OCI-LY1 (cell line): ENCODE data around the gene PABPC3.

ENCODE experiments used
- H2AFZ ChIP-seq: fragments of 200-600 bp; sonication (generic), shearing (Covaris generic); 2 replicates; pipeline ENCODE4 v1.6.0; 2014; ENCODE audit warnings: antibody characterized with exemption, mild to moderate bottlenecking, low read length
- H3F3A ChIP-seq: fragments of 200-600 bp; sonication (generic), shearing (Covaris generic); 2 replicates; pipeline ENCODE4 v1.6.0; 2014; ENCODE audit warnings: mild to moderate bottlenecking, antibody characterized with exemption, low read length, moderate library complexity; ENCODE audit not compliant: insufficient read depth
- H3K27ac ChIP-seq: fragments of 200-600 bp; sonication (generic); 2 replicates; pipeline ENCODE4 v1.5.1; 2014; ENCODE audit warnings: low read length, mixed run types, mild to moderate bottlenecking, low read depth; ENCODE audit not compliant: poor library complexity, severe bottlenecking
- H3K27me3 ChIP-seq: fragments of 200-600 bp; sonication (generic); 2 replicates; pipeline ENCODE4 v1.6.0; 2014; ENCODE audit warnings: antibody characterized with exemption, mild to moderate bottlenecking, low read length, moderate library complexity; ENCODE audit not compliant: insufficient read depth
- H3K36me3 ChIP-seq: fragments of 200-600 bp; sonication (generic); 2 replicates; pipeline ENCODE4 v1.6.1; 2014; ENCODE audit warnings: mild to moderate bottlenecking, antibody characterized with exemption, low read length, moderate library complexity, mixed read lengths; ENCODE audit not compliant: insufficient read depth
- H3K4me1 ChIP-seq: fragments of 200-600 bp; sonication (generic); 2 replicates; pipeline ENCODE4 v1.5.1; 2014; ENCODE audit warnings: mild to moderate bottlenecking, low read length, moderate library complexity; ENCODE audit not compliant: insufficient read depth, severe bottlenecking
- H3K4me2 ChIP-seq: fragments of 200-600 bp; sonication (generic), shearing (Covaris generic); 2 replicates; pipeline ENCODE4 v1.6.1; 2014; ENCODE audit warnings: low read length
- H3K4me3 ChIP-seq: fragments of 200-600 bp; sonication (generic); 2 replicates; pipeline ENCODE4 v1.5.1; 2014; ENCODE audit warnings: low read length, low read depth, mild to moderate bottlenecking, mixed read lengths; ENCODE audit not compliant: poor library complexity, severe bottlenecking
- H3K79me2 ChIP-seq: fragments of 200-600 bp; shearing (Covaris generic); 2 replicates; pipeline ENCODE4 v1.6.1; 2016; ENCODE audit warnings: mixed run types, low read length, mixed read lengths; ENCODE audit not compliant: insufficient read depth
- H3K9ac ChIP-seq: fragments of 200-600 bp; sonication (generic), shearing (Covaris generic); 2 replicates; pipeline ENCODE4 v1.6.1; 2014; ENCODE audit warnings: mild to moderate bottlenecking, low read length, mixed read lengths
- H3K9me2 ChIP-seq: fragments of 200-600 bp; sonication (generic), shearing (Covaris generic); 2 replicates; pipeline ENCODE4 v1.6.1; 2014; ENCODE audit warnings: low read depth, mild to moderate bottlenecking, low read length, mixed read lengths
- H3K9me3 ChIP-seq: fragments of 200-600 bp; shearing (Covaris generic); 2 replicates; pipeline ENCODE4 v1.6.1; 2014; ENCODE audit warnings: low read length, mixed read lengths
- H4K20me1 ChIP-seq: fragments of 200-600 bp; sonication (generic), shearing (Covaris generic); 2 replicates; pipeline ENCODE4 v1.6.0; 2016; ENCODE audit warnings: mild to moderate bottlenecking, low read length; ENCODE audit not compliant: insufficient read depth
- EZH2 ChIP-seq: fragments of 200-600 bp; sonication (generic), shearing (Covaris generic); IDR thresholded peaks from 2 replicates; pipeline ENCODE4 v1.8.0; 2017; ENCODE audit warnings: borderline replicate concordance, mixed run types, mild to moderate bottlenecking, antibody characterized with exemption, low read length, moderate library complexity, mixed read lengths
- TF ChIP-seq, protein P1 (sequence below): fragments of 200-600 bp; sonication (generic), shearing (Covaris generic); IDR thresholded peaks from 2 replicates; pipeline ENCODE4 v1.5.1; 2017; ENCODE audit warnings: mild to moderate bottlenecking, antibody characterized with exemption, low read length, moderate library complexity, mixed read lengths

The PABPC3 gene

DNA sequence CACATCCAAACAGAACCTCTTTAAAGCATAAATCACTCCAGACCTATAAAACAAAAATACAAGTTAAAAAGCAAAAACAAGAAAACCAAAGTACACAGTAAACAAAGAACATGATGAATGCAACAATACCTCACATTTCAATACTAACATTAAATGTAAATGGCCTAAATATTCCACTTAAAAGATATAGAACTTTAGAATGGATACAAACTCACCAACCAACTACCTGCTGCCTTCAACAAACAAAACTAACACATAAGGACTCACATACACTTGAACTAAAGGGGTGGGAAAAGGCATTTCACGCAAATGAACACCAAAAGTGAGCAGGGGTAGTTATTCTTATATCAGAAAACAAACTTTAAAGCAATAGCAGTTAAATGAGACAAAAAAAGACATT is 44.9 kb upstream of the PABPC3 start:
- H3K9ac ChIP-seq = no peak overlapping the region

DNA sequence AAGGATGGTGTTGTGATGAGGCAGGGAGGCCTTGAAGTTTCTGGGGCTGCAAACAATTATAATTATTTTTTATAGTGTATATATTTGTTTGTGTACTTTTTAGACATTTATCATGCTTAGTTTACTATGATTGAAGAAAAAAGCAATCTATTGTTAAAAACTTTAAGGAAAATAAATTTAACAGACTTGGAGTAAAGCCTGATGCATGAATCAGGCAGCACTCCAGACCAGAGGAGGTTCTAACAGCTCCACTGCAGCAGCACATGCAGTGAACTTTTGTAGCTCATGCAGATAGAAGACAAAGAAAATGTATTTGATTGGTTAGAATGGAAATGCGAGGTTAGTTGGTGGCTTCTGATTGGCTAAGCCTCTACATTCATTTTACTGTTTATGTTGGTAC is 36.8 kb upstream of the PABPC3 start:
- no peaks in the 10 kb centered on the region for H3K36me3 ChIP-seq
- no peaks in the 10 kb centered on the region for H3K9me2 ChIP-seq
- H3K4me2 ChIP-seq = no peak overlapping the region
- H4K20me1 ChIP-seq = no peaks in the 10 kb centered on the region
- H3K27me3 ChIP-seq = no peaks in the 10 kb centered on the region; the same call in 1 of the 2 replicates
- H3F3A ChIP-seq = no peaks in the 10 kb centered on the region
- no peaks in the 10 kb centered on the region for H3K4me1 ChIP-seq
- no peak overlapping the region for H2AFZ ChIP-seq
- H3K9me3 ChIP-seq = no peaks in the 10 kb centered on the region
- H3K9ac ChIP-seq = no peak overlapping the region
- H3K27ac ChIP-seq = no peak overlapping the region
- no peaks in the 10 kb centered on the region for H3K79me2 ChIP-seq
- TF ChIP-seq, protein P1, sequence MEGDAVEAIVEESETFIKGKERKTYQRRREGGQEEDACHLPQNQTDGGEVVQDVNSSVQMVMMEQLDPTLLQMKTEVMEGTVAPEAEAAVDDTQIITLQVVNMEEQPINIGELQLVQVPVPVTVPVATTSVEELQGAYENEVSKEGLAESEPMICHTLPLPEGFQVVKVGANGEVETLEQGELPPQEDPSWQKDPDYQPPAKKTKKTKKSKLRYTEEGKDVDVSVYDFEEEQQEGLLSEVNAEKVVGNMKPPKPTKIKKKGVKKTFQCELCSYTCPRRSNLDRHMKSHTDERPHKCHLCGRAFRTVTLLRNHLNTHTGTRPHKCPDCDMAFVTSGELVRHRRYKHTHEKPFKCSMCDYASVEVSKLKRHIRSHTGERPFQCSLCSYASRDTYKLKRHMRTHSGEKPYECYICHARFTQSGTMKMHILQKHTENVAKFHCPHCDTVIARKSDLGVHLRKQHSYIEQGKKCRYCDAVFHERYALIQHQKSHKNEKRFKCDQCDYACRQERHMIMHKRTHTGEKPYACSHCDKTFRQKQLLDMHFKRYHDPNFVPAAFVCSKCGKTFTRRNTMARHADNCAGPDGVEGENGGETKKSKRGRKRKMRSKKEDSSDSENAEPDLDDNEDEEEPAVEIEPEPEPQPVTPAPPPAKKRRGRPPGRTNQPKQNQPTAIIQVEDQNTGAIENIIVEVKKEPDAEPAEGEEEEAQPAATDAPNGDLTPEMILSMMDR = no peak
- no peak for TF ChIP-seq EZH2
- H3K4me3 ChIP-seq = no peak overlapping the region

More for the DNA sequence above, 44.9 kb upstream of the PABPC3 start:
- Histone ChIP-seq H3K36me3 (no peaks in the 10 kb centered on the region), H3K4me3 (no peak overlapping the region), H3K27ac (no peak overlapping the region), H3K4me2 (no peak overlapping the region), H3K9me3 (no peaks in the 10 kb centered on the region), H2AFZ (no peak overlapping the region), H3K9me2 (no peaks in the 10 kb centered on the region), H3K27me3 (no peaks in the 10 kb centered on the region), H3F3A (no peaks in the 10 kb centered on the region), H3K79me2 (no peaks in the 10 kb centered on the region), H4K20me1 (no peaks in the 10 kb centered on the region), H3K4me1 (no peaks in the 10 kb centered on the region)
- TF ChIP-seq, protein P1 = no peak
- no peak for TF ChIP-seq EZH2

- Histone ChIP-seq H3K79me2 (no peaks in the 10 kb centered on the region), H3K27me3 (no peaks in the 10 kb centered on the region; the same call in 1 of the 2 replicates), H3K9me3 (no peaks in the 10 kb centered on the region), H3K27ac (no peak overlapping the region), H3K36me3 (no peaks in the 10 kb centered on the region), H3K4me3 (no peak overlapping the region), H3K9me2 (no peaks in the 10 kb centered on the region), H2AFZ (no peak overlapping the region), H3K4me2 (no peak overlapping the region), H3K4me1 (no peaks in the 10 kb centered on the region), H3K9ac (no peak overlapping the region), H4K20me1 (no peaks in the 10 kb centered on the region), H3F3A (no peaks in the 10 kb centered on the region)
- TF ChIP-seq EZH2 = no peak
- TF ChIP-seq, protein P1 = no peak
These were observed 36.0 kb upstream of the PABPC3 start for GRCh38 chr13:25059958-25060357.
